Activated naive CD4-positive, alpha-beta T cell treated with anti-CD3 and anti-CD28 coated beads, Interleukin-2, amount 50 U/mL, for 72 hours (primary cell): ENCODE data around the gene RAD51. TPM values are rescaled to one million over a fixed set of nuclear protein-coding genes. Genes with fewer than 3 reads are reported as not detected.

Experiments
- total RNA-seq, 2 donors: library from RNA; stranded (reverse); gene quantifications; one replicate each; pipeline ENCODE4 v1.2.3, GENCODE V29; 2022

Gene RAD51
- total RNA-seq, 2 donors from 2014 or later: 39.5 to 79.9 TPM

Other genes starting within 250 kb of the RAD51 start
- 1 to 10 TPM; 1.6 to 6.7 TPM for gene CHST14, start 224.2 kb upstream of the RAD51 start, total RNA-seq
- gene CCDC32, start 130.1 kb upstream of the RAD51 start, total RNA-seq: 10 to 100 TPM; 24.1 to 25.0 TPM
- 10 to 100 TPM; 10.1 to 12.7 TPM for gene RPUSD2, start 125.9 kb upstream of the RAD51 start, total RNA-seq
- gene KNL1, start 100.9 kb upstream of the RAD51 start, total RNA-seq: 10 to 100 TPM; 29.0 to 36.9 TPM
- gene RMDN3, start 60.1 kb downstream of the RAD51 start, total RNA-seq: 10 to 100 TPM; 18.5 to 23.1 TPM
- gene GCHFR, start 68.9 kb downstream of the RAD51 start, total RNA-seq: 10 to 100 TPM; 15.9 to 72.6 TPM
- gene C15orf62, start 74.8 kb downstream of the RAD51 start, total RNA-seq: 1 to 10 TPM in 1 of 2 donors, under 1 TPM in 1; 0.52 to 2.0 TPM
- gene ZFYVE19, start 111.9 kb downstream of the RAD51 start, total RNA-seq: 10 to 100 TPM; 24.6 to 26.6 TPM
- 10 to 100 TPM; 20.2 to 36.1 TPM for gene DNAJC17, start 112.3 kb downstream of the RAD51 start, total RNA-seq
- gene PPP1R14D, start 133.5 kb downstream of the RAD51 start, total RNA-seq: not detected
- 1 to 10 TPM; 6.9 to 10.0 TPM for gene SPINT1, start 148.9 kb downstream of the RAD51 start, total RNA-seq
- under 1 TPM in 1 of 2 donors, not detected in 1; 0.72 TPM for gene RHOV, start 179.1 kb downstream of the RAD51 start, total RNA-seq
- 1 to 10 TPM; 7.2 to 8.4 TPM for gene VPS18, start 199.3 kb downstream of the RAD51 start, total RNA-seq
- gene DLL4, start 234.2 kb downstream of the RAD51 start, total RNA-seq: under 1 TPM in 1 of 2 donors, not detected in 1; 0.16 TPM